Measurements from ENCODE around the gene MED27.

MED27 gene

GRCh38 chr9:132039284-132039683, 40.4 kb downstream of the MED27 start:
- Mint-ChIP-seq H3K9me3 (no peaks in the 10 kb centered on the region), H3K36me3 (ENCODE audit: low read depth) (no peaks in the 10 kb centered on the region), H3K4me3 (no peak overlapping the region), H3K27me3 (ENCODE audit: low read depth, poor library complexity) (no peaks in the 10 kb centered on the region), H3K4me1 (peaks cover 49% of the 10 kb centered on the region), H3K27ac (peak overlapping the region; percentile 24)
- no peak for TF ChIP-seq CTCF (IDR thresholded peaks at IDR 0.05)
- DNase-seq, result no peak

- no peaks in the 10 kb centered on the region for H3K36me3 Mint-ChIP-seq (ENCODE audit: low read depth)
- H3K4me3 Mint-ChIP-seq, result no peak overlapping the region
- H3K9me3 Mint-ChIP-seq, result no peaks in the 10 kb centered on the region
- no peak overlapping the region for H3K27ac Mint-ChIP-seq
- no peaks in the 10 kb centered on the region for H3K27me3 Mint-ChIP-seq (ENCODE audit: low read depth, poor library complexity)
- no peak for DNase-seq
- TF ChIP-seq CTCF (IDR thresholded peaks at IDR 0.05), result no peak
- peaks cover 53% of the 10 kb centered on the region for H3K4me1 Mint-ChIP-seq
Measured at GRCh38 chr9:132037458-132037857, 42.2 kb downstream of the MED27 start.

DNA sequence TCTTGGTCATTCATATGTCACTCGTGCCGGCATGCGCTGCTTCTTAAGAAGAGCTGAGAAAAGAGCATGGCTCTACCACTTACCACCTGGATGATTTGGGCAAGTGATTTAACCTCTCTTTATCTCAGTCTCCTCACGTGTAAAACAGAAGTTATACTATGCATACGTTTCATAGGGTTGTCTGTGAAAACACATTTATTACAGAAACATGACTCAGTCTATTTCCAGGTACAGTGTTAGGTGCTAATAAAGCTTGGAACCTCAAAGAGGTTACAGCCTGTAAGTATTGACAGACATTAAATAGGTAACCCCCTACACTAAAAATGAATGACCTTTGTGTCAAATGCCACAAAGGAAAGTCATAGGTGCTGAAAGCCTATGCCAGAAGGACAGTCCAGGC, 43.1 kb downstream of the MED27 start:
- Mint-ChIP-seq H3K27ac (peak overlapping the region; percentile 41), H3K4me3 (no peak overlapping the region), H3K27me3 (ENCODE audit: low read depth, poor library complexity) (no peaks in the 10 kb centered on the region), H3K9me3 (no peaks in the 10 kb centered on the region), H3K4me1 (peaks cover 58% of the 10 kb centered on the region), H3K36me3 (ENCODE audit: low read depth) (no peaks in the 10 kb centered on the region)
- no peak for DNase-seq
- TF ChIP-seq CTCF (IDR thresholded peaks at IDR 0.05), result no peak

DNA sequence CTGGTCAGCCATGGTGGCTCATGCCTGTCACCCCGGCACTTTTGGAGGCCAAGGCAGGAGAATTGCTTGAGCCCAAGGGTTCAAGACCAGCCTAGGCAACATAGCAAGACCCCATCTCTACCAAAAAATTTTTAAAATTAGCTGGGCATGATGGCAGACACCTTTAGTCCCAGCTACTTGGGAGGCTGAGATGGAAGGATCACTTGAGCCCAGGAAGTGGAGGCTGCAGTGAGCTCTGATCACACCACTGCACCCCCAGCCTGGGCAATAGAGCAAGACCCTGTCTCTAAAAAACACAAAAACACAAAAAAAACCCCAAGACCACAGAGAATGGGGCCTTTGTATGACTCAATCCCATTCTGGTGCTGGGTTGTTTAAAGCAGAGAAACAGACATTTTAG, 44.0 kb downstream of the MED27 start:
- no peak for DNase-seq
- Mint-ChIP-seq H3K4me1 (peaks cover 59% of the 10 kb centered on the region), H3K27ac (no peak overlapping the region), H3K27me3 (ENCODE audit: low read depth, poor library complexity) (no peaks in the 10 kb centered on the region), H3K36me3 (ENCODE audit: low read depth) (no peaks in the 10 kb centered on the region), H3K4me3 (no peak overlapping the region), H3K9me3 (no peaks in the 10 kb centered on the region)
- no peak for TF ChIP-seq CTCF (IDR thresholded peaks at IDR 0.05)

GRCh38 chr9:132032238-132032950, 47.3 kb downstream of the MED27 start:
- Mint-ChIP-seq H3K4me3 (peak overlapping the region; percentile 18), H3K27ac (no peak overlapping the region), H3K27me3 (ENCODE audit: low read depth, poor library complexity) (no peaks in the 10 kb centered on the region), H3K4me1 (peaks cover 82% of the 10 kb centered on the region), H3K9me3 (no peaks in the 10 kb centered on the region), H3K36me3 (ENCODE audit: low read depth) (no peaks in the 10 kb centered on the region)
- DNase-seq, result peak; percentile 46
- TF ChIP-seq CTCF (IDR thresholded peaks at IDR 0.05), result no peak
